Uterus (tissue), 4 donors: Measurements from ENCODE around the gene UNC13D. TPM values are rescaled to one million over a fixed set of nuclear protein-coding genes. Genes with fewer than 3 reads are reported as not detected.

Source experiments
- DNase-seq, 2 donors: peaks; one replicate each; pipeline ENCODE4 v3.0.0-alpha.2; 2019 to 2020
- H3K27ac ChIP-seq, 2 donors: fragments of 200-600 bp; sonication (generic); 1 replicate in 1 of 2; 2 replicates in 1 of 2; pipeline ENCODE4 v1.5.1; 2016 to 2018
- H3K27me3 ChIP-seq, 2 donors: fragments of 200-600 bp; sonication (generic); one replicate each; pipeline ENCODE4 v1.5.1; 2018 to 2019; ENCODE audit warnings: control low read depth in 1 of 2
- H3K36me3 ChIP-seq, 2 donors: fragments of 200-600 bp; sonication (generic); one replicate each; pipeline ENCODE4 v1.5.1; 2019; ENCODE audit warnings: control low read depth in 1 of 2
- H3K4me1 ChIP-seq, 2 donors: fragments of 200-600 bp; sonication (generic); one replicate each; pipeline ENCODE4 v1.5.1; 2018 to 2019; ENCODE audit warnings: control low read depth in 1 of 2
- H3K4me3 ChIP-seq, 2 donors: fragments of 200-600 bp; sonication (generic); 1 replicate in 1 of 2; 2 replicates in 1 of 2; pipeline ENCODE4 v1.5.1; 2018 to 2019; ENCODE audit warnings: mild to moderate bottlenecking in 1 of 2
- H3K9me3 ChIP-seq, 2 donors: fragments of 200-600 bp; sonication (generic); one replicate each; pipeline ENCODE4 v1.5.1; 2019; ENCODE audit warnings: control low read depth in 1 of 2
- POLR2A ChIP-seq, 2 donors: fragments of 450-650 bp; IDR thresholded peaks; one replicate each; pipeline ENCODE4 v1.6.1; 2016; ENCODE audit warnings: antibody characterized with exemption in 2 of 2, mild to moderate bottlenecking in 1 of 2, moderate library complexity in 1 of 2
- intact Hi-C: fragments of 100-400 bp; cut with DNase I; formaldehyde crosslinking; loops from one replicate; pipeline ENCODE4 v1.15.1; 2023; ENCODE audit warnings: low total_unique reads
- total RNA-seq, 4 donors: library from RNA; depleted of rRNA in 3 of 4; stranded (reverse); fragments of >200 nt in 3 of 4; gene quantifications; one replicate each; pipeline versions ENCODE4 v1.1.0 to v1.2.4, GENCODE V29; 2014 to 2023
- TF ChIP-seq, protein P1 (sequence below), 4 experiments: fragments of 200-600 bp in 2 of 4; fragments of 450-650 bp in 2 of 4; sonication (generic) in 2 of 4; IDR thresholded peaks; one replicate each; pipeline ENCODE4 v1.5.1; 2016 to 2019; ENCODE audit warnings: antibody characterized with exemption in 4 of 4, mild to moderate bottlenecking in 2 of 4, moderate library complexity in 1 of 4
- donor health status: DM: yes; HTN: yes; CAD: no.

The UNC13D gene
- total RNA-seq, 4 donors from 2014 or later = 1.2 to 32.7 (median 11.8) TPM

DNA sequence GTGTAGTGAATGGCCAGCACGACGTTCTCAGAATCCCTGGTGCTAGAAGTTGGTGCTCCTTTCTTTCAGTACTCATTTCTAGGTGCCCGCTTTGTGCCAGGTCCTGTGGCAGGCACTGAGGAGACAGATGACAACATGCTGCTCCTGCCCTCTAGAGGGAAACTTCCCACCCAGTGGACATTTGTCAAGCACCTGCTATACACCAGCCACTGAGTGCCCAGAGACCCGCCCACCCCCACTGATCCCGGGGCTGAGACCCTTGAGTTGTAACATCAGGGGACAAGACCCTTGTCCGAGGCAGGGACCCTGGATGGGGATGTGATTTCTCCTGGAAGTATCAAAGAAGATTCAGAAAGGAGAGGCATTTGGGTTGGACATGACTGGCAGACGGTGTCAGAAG lies 25.1 kb downstream of the UNC13D start:
- no peak overlapping the region for H3K4me3 ChIP-seq
- H3K27ac ChIP-seq = no peak overlapping the region
- H3K36me3 ChIP-seq = no peaks in the 10 kb centered on the region
- intact Hi-C loops = no loop called here
- no peaks in the 10 kb centered on the region for H3K9me3 ChIP-seq
- H3K27me3 ChIP-seq = no peaks in the 10 kb centered on the region
- TF ChIP-seq, protein P1, sequence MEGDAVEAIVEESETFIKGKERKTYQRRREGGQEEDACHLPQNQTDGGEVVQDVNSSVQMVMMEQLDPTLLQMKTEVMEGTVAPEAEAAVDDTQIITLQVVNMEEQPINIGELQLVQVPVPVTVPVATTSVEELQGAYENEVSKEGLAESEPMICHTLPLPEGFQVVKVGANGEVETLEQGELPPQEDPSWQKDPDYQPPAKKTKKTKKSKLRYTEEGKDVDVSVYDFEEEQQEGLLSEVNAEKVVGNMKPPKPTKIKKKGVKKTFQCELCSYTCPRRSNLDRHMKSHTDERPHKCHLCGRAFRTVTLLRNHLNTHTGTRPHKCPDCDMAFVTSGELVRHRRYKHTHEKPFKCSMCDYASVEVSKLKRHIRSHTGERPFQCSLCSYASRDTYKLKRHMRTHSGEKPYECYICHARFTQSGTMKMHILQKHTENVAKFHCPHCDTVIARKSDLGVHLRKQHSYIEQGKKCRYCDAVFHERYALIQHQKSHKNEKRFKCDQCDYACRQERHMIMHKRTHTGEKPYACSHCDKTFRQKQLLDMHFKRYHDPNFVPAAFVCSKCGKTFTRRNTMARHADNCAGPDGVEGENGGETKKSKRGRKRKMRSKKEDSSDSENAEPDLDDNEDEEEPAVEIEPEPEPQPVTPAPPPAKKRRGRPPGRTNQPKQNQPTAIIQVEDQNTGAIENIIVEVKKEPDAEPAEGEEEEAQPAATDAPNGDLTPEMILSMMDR (IDR thresholded peaks at IDR 0.05) = no peak
- no peak for TF ChIP-seq POLR2A (IDR thresholded peaks at IDR 0.05)
- peaks cover 0 to 5% of the 10 kb centered on the region in 2 donors for H3K4me1 ChIP-seq
- no peak for DNase-seq

DNA sequence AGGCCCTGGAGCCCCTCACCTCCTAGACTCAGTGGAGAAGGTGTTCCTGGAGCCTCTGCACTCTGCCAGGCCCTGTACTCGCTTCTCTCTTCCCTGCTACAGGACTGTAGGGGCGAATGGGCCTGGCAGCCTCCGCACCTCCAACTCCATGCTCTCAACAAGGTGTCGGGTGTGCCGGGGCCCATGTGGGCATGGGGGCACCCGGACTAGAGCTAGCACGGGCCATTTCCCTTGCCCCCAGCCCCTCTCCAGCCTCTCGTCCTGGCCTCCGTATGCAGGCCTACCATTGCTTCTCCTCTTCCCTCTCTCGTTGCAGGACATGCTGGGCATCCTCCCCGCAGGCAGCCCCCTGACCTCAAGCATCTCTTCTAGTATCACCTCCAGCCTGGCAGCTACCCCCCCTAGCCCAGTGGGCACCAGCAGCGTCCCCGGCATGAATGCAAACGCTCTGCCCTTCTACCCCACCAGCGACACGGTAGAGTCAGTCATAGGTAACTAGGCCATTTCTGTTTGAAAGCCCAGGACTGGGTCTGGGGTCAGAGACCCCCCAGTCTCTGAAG lies 25.8 kb downstream of the UNC13D start:
- Histone ChIP-seq H3K27ac (no peak overlapping the region), H3K4me3 (no peak overlapping the region), H3K9me3 (no peaks in the 10 kb centered on the region), H3K36me3 (no peaks in the 10 kb centered on the region), H3K4me1 (peaks cover 0 to 5% of the 10 kb centered on the region in 2 donors), H3K27me3 (no peaks in the 10 kb centered on the region)
- DNase-seq = no peak
- intact Hi-C loops = no loop called here
- TF ChIP-seq, protein P1 (IDR thresholded peaks at IDR 0.05) = no peak
- TF ChIP-seq POLR2A (IDR thresholded peaks at IDR 0.05) = no peak

DNA sequence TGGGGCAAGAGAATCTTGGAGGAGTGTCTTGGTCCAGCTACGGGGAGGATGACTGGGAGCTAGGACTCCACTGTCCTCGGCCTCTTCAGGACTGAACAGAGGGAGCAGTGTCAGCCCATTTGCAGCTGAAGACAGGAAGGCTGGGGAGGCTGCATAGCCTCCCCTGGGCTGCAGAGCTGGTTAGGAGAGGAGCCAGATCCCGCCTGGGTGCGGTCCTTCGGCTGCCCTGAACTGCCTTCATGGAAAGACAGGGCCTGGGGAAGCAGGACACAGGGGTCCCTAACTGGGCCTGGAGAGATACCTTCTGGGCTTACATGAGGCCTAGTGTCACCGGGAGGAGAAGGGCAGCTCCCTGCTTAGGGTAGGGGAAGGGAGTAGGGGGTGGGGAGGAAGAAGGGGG lies 26.6 kb downstream of the UNC13D start:
- Histone ChIP-seq H3K4me1 (peaks cover 0 to 5% of the 10 kb centered on the region in 2 donors), H3K36me3 (no peaks in the 10 kb centered on the region), H3K27me3 (no peaks in the 10 kb centered on the region), H3K27ac (no peak overlapping the region), H3K4me3 (no peak overlapping the region), H3K9me3 (no peaks in the 10 kb centered on the region)
- no peak for DNase-seq
- intact Hi-C loops = no loop called here
- TF ChIP-seq POLR2A (IDR thresholded peaks at IDR 0.05) = no peak
- TF ChIP-seq, protein P1 (IDR thresholded peaks at IDR 0.05) = no peak

DNA sequence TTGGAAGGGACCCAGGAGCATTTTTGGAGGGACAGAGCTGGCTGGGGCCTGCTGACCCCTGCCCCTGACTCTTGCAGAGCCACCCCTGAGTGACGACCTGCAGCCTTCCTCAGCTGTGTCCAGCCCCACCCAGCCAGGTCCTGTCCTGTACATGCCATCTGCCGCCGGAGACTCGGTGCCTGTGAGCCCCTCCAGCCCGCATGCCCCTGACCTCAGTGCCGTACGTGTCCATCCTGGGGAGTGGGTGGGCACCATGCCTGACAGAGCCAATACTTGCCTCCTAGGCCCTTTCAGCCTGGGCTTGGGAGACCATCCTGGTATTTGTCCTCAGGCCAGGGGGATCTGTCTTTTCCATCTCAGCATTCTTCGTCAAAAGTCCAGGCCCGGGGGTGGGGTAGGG lies 27.5 kb downstream of the UNC13D start:
- Histone ChIP-seq H3K9me3 (no peaks in the 10 kb centered on the region), H3K27me3 (no peaks in the 10 kb centered on the region), H3K27ac (no peak overlapping the region), H3K36me3 (no peaks in the 10 kb centered on the region), H3K4me3 (no peak overlapping the region), H3K4me1 (no peaks in the 10 kb centered on the region)
- TF ChIP-seq POLR2A (IDR thresholded peaks at IDR 0.05) = no peak
- TF ChIP-seq, protein P1 (IDR thresholded peaks at IDR 0.05) = no peak
- no peak for DNase-seq
- intact Hi-C loops = no loop called here

DNA sequence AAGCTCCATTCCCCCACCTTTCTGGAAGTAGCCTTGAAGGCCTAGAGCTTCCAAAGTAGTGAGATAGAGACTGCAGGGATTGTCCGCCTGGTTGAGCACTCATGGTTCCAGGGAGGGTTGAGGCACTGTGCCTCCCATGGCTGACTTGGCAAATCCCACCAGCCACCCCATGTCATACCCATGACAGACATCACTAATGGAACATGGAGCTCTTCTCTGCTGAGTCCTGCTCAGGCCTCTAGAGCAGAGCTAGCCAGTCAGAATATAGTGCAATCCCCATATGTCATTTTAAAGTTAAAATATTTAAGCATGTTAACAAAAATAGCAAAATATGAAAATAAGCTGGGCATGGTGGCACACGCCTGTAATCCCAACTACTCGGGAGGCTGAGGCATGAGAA lies 28.8 kb downstream of the UNC13D start:
- H3K9me3 ChIP-seq = no peaks in the 10 kb centered on the region
- H3K27ac ChIP-seq = no peak overlapping the region
- H3K4me3 ChIP-seq = no peak overlapping the region
- H3K36me3 ChIP-seq = no peaks in the 10 kb centered on the region
- H3K4me1 ChIP-seq = no peaks in the 10 kb centered on the region
- no peaks in the 10 kb centered on the region for H3K27me3 ChIP-seq
- DNase-seq = no peak
- TF ChIP-seq POLR2A (IDR thresholded peaks at IDR 0.05) = no peak
- TF ChIP-seq, protein P1 (IDR thresholded peaks at IDR 0.05) = no peak
- intact Hi-C loops = no loop called here
